Endodermal cell (in vitro differentiated cells): ENCODE measurements around the gene PGC. TPM values are rescaled to one million over a fixed set of nuclear protein-coding genes. Genes with fewer than 3 reads are reported as not detected.

Experiments used
- DNase-seq: peaks from one replicate; pipeline ENCODE4 v3.0.0-alpha.2; 2017
- H3K27ac ChIP-seq: 2 replicates; pipeline ENCODE4 v1.5.1; 2013; ENCODE audit warnings: mild to moderate bottlenecking, low read depth, low read length, moderate library complexity
- H3K27me3 ChIP-seq: 2 replicates; pipeline ENCODE4 v1.6.1; 2013; ENCODE audit warnings: mild to moderate bottlenecking, low read length, moderate library complexity; ENCODE audit not compliant: insufficient read depth, control insufficient read depth, poor library complexity, severe bottlenecking
- H3K36me3 ChIP-seq: 2 replicates; pipeline ENCODE4 v1.7.0; 2013; ENCODE audit warnings: mild to moderate bottlenecking, low read length, moderate library complexity; ENCODE audit not compliant: control insufficient read depth, insufficient read depth
- H3K4me1 ChIP-seq: one replicate; pipeline ENCODE4 v1.7.0; 2013; ENCODE audit warnings: low read length; ENCODE audit not compliant: control insufficient read depth, insufficient read depth
- H3K4me3 ChIP-seq: 2 replicates; pipeline ENCODE4 v1.5.1; 2013; ENCODE audit warnings: mild to moderate bottlenecking, low read length, moderate library complexity
- H3K9ac ChIP-seq: 2 replicates; pipeline ENCODE4 v1.6.1; 2013; ENCODE audit warnings: mild to moderate bottlenecking, low read length, moderate library complexity; ENCODE audit not compliant: poor library complexity, severe bottlenecking; ENCODE audit errors: extremely low read depth
- H3K9me3 ChIP-seq: 2 replicates; pipeline ENCODE4 v1.6.1; 2013; ENCODE audit warnings: mild to moderate bottlenecking, low read length, moderate library complexity; ENCODE audit not compliant: control insufficient read depth
- H3K27ac Mint-ChIP-seq: 2 replicates; pipeline ENCODE4 v1.8.0; 2020; ENCODE audit warnings: mixed read lengths
- H3K27me3 Mint-ChIP-seq: 2 replicates; pipeline ENCODE4 v1.8.0; 2021; ENCODE audit warnings: mild to moderate bottlenecking, mixed read lengths; ENCODE audit not compliant: insufficient read depth
- H3K36me3 Mint-ChIP-seq: 2 replicates; pipeline ENCODE4 v1.8.0; 2020; ENCODE audit warnings: low read depth, mixed read lengths
- H3K4me1 Mint-ChIP-seq: 2 replicates; pipeline ENCODE4 v1.8.0; 2020; ENCODE audit warnings: mixed read lengths
- H3K4me3 Mint-ChIP-seq: 2 replicates; pipeline ENCODE4 v1.8.0; 2020; ENCODE audit warnings: mild to moderate bottlenecking, moderate library complexity, mixed read lengths
- H3K9me3 Mint-ChIP-seq: 2 replicates; pipeline ENCODE4 v1.8.0; 2020; ENCODE audit warnings: mild to moderate bottlenecking, mixed read lengths
- CTCF ChIP-seq: fragments of 200-600 bp; sonication (generic); conservative IDR thresholded peaks from 2 replicates; pipeline ENCODE4 v1.5.0; 2021; ENCODE audit warnings: antibody characterized with exemption, mild to moderate bottlenecking
- WGBS, 2 experiments: methylation state at CpG; one replicate each; pipeline versions ENCODE4 v1.1.5 to v1.1.7; 2013; ENCODE audit warnings: missing lambda C conversion rate in 2 of 2, mixed read lengths in 1 of 2; ENCODE audit not compliant: insufficient coverage in 1 of 2, insufficient read length in 1 of 2; 5-methylcytosine and 5-hydroxymethylcytosine counted together
- total RNA-seq, 2 donors: library from RNA; stranded (reverse); fragmentation: NEBNext Ultra II Directional in 1 of 2; extraction: Animal tissue kit (Norgen Biotek cat#: 25700) in 1 of 2; gene quantifications; 2 replicates in 1 of 2; 3 replicates in 1 of 2; pipeline ENCODE4 v1.2.1, GENCODE V29; 2021

The PGC gene
- total RNA-seq, 2 donors from 2014 or later: not detected

DNA sequence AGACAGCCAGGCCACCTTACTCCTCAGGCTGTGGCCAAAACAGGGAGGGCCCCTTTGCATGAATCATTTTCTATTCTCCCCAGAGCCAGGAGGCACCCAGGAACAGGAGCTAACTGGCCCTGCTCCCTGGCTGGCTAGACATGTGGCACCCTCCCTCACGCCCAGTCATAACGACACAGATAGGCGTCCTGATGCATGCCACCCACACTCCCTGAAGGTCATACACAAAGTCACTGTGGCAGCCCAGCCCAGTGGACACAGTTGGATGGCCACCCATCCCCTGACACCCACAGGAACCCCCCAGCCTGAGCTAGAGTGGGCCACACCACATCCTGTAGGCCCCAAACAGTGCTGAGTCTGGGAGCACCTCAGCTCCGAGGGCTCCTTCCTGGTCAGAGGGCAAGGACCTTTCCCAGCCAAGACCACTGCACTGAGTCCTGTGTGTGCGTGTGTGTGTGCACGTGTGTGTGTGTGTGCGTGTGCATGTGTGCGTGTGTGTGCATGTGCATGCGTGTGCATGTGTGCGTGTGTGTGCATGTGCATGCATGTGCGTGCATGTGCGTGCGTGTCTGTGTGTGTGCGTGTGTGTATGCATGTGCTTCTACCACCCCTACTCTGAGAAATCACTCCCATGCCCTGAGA, 33.4 kb downstream of the PGC start:
- peak overlapping the region; percentile 27 for H3K27ac Mint-ChIP-seq
- no peaks in the 10 kb centered on the region for H3K4me1 ChIP-seq
- H3K27ac ChIP-seq: no peak overlapping the region
- no peak overlapping the region for H3K4me3 ChIP-seq
- no peaks in the 10 kb centered on the region for H3K27me3 ChIP-seq
- H3K4me3 Mint-ChIP-seq: no peak overlapping the region
- DNase-seq: no peak
- no peak overlapping the region for H3K9ac ChIP-seq
- H3K27me3 Mint-ChIP-seq: peaks cover 5% of the 10 kb centered on the region
- H3K4me1 Mint-ChIP-seq: no peaks in the 10 kb centered on the region
- H3K36me3 Mint-ChIP-seq: no peaks in the 10 kb centered on the region
- H3K36me3 ChIP-seq: no peaks in the 10 kb centered on the region
- no peaks in the 10 kb centered on the region for H3K9me3 Mint-ChIP-seq
- TF ChIP-seq CTCF: no peak
- 93 to 100% methylated on average over 6 to 14 of the region's 14 CpGs for WGBS, 2 experiments
- no peaks in the 10 kb centered on the region for H3K9me3 ChIP-seq

- no peak for DNase-seq
- Histone ChIP-seq H3K4me3 (no peak overlapping the region), H3K36me3 (no peaks in the 10 kb centered on the region), H3K9me3 (no peaks in the 10 kb centered on the region), H3K27ac (no peak overlapping the region), H3K4me1 (no peaks in the 10 kb centered on the region), H3K27me3 (no peaks in the 10 kb centered on the region), H3K9ac (no peak overlapping the region)
- no peak for TF ChIP-seq CTCF
- Mint-ChIP-seq H3K4me3 (no peak overlapping the region), H3K27me3 (peaks cover 5% of the 10 kb centered on the region), H3K27ac (no peak overlapping the region), H3K4me1 (no peaks in the 10 kb centered on the region), H3K36me3 (no peaks in the 10 kb centered on the region), H3K9me3 (no peaks in the 10 kb centered on the region)
- 91% methylated on average over 5 to 9 of the region's 9 CpGs for WGBS, 2 experiments
Measured at GRCh38 chr6:41713159-41713649, 34.0 kb downstream of the PGC start.

DNA sequence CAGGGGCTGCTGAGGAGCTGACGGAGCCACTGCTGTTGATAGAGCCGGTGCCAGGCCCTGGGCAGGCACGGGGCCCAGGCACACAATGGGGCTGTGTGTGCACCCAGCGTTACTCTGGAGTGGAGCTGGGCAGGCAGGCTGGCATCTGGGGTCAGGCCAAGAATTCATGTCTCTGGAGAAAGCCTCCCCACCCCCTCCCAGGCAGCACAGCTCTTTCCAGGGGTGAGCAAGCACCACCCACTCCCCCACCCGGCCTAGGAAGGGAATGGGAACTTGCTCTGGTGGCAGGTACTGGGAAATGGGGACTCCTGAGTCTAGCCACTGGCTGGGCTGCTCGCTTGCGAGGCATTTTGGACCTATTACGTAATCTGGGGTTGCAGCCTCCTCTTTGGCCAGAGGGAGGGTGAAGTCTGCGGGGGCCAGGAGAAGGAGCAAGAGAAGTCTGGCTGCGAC, 34.5 kb downstream of the PGC start:
- Mint-ChIP-seq H3K4me1 (no peaks in the 10 kb centered on the region), H3K27ac (no peak overlapping the region), H3K27me3 (peaks cover 6% of the 10 kb centered on the region), H3K9me3 (no peaks in the 10 kb centered on the region), H3K36me3 (no peaks in the 10 kb centered on the region), H3K4me3 (no peak overlapping the region)
- no peaks in the 10 kb centered on the region for H3K4me1 ChIP-seq
- no peak overlapping the region for H3K4me3 ChIP-seq
- WGBS, 2 experiments: 67 to 88% methylated on average over 2 to 10 of the region's 10 CpGs
- no peaks in the 10 kb centered on the region for H3K27me3 ChIP-seq
- no peaks in the 10 kb centered on the region for H3K9me3 ChIP-seq
- no peak for DNase-seq
- H3K27ac ChIP-seq: no peak overlapping the region
- no peak overlapping the region for H3K9ac ChIP-seq
- H3K36me3 ChIP-seq: no peaks in the 10 kb centered on the region
- TF ChIP-seq CTCF: no peak
